Measurements from ENCODE around the gene CCNQ.

The CCNQ gene

GRCh38 chrX:153560466-153560865 is 38.5 kb downstream of the CCNQ start:
- Histone ChIP-seq H3K27me3 (ENCODE audit: insufficient read depth, low read length, poor library complexity) (no peaks in the 10 kb centered on the region), H4K8ac (ENCODE audit: low read depth, low read length) (no peak overlapping the region), H3K4ac (ENCODE audit: low read depth, low read length) (no peak overlapping the region), H4K5ac (ENCODE audit: low read length) (no peak overlapping the region), H2BK15ac (replicated peaks; ENCODE audit: low read depth) (no peak overlapping the region), H2BK5ac (ENCODE audit: low read length) (no peak overlapping the region), H3K23ac (ENCODE audit: low read length) (no peak overlapping the region), H3K27ac (ENCODE audit: low read depth, low read length) (no peak overlapping the region), H3K56ac (ENCODE audit: low read length) (no peak overlapping the region), H3K36me3 (ENCODE audit: control insufficient read depth, insufficient read depth, low read length) (no peaks in the 10 kb centered on the region), H2BK120ac (ENCODE audit: low read depth, low read length) (no peak overlapping the region), H3K79me1 (ENCODE audit: low read length) (no peaks in the 10 kb centered on the region), H3K4me2 (ENCODE audit: low read length) (no peak overlapping the region), H3K79me2 (ENCODE audit: control insufficient read depth, insufficient read depth, low read length) (no peaks in the 10 kb centered on the region), H3K4me3 (ENCODE audit: low read length) (no peak overlapping the region), H3K9ac (ENCODE audit: low read length) (no peak overlapping the region), H3K4me1 (ENCODE audit: control insufficient read depth, low read depth, low read length) (no peaks in the 10 kb centered on the region), H2AK5ac (ENCODE audit: low read length) (no peak overlapping the region), H3K18ac (ENCODE audit: low read length) (no peak overlapping the region)
- DNase-seq, result no peak
- WGBS (ENCODE audit: extremely low coverage, insufficient coverage, low lambda C conversion rate), result no CpG with 5 or more reads among the region's 22 CpGs

DNA sequence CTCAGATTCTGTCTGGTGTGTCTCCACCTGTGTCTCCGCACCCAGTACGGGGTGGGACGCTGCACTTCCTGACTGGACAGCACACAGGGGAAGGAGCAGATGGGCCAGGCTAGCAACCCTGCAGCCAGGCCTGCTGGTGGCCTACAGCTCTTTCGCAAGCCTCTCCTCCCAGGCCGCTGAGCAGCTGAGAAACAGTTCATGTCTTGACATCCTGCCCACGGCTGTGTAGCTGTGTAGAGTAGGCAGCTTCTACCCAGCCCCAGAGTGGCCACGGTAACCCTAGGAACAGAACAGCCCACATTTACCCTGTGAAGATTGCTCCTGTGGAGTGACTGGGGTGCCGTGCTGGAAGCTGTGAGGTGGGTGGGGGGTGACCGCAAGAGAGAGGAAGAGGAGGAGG is 38.9 kb downstream of the CCNQ start:
- no peaks in the 10 kb centered on the region for H3K79me1 ChIP-seq (ENCODE audit: low read length)
- H4K8ac ChIP-seq (ENCODE audit: low read depth, low read length), result no peak overlapping the region
- H3K56ac ChIP-seq (ENCODE audit: low read length), result no peak overlapping the region
- no peak overlapping the region for H3K4me2 ChIP-seq (ENCODE audit: low read length)
- no peak overlapping the region for H3K4me3 ChIP-seq (ENCODE audit: low read length)
- no peak overlapping the region for H3K18ac ChIP-seq (ENCODE audit: low read length)
- no peak overlapping the region for H3K9ac ChIP-seq (ENCODE audit: low read length)
- H2AK5ac ChIP-seq (ENCODE audit: low read length), result no peak overlapping the region
- H3K4ac ChIP-seq (ENCODE audit: low read depth, low read length), result no peak overlapping the region
- H4K5ac ChIP-seq (ENCODE audit: low read length), result no peak overlapping the region
- no peak overlapping the region for H3K23ac ChIP-seq (ENCODE audit: low read length)
- no peak overlapping the region for H3K27ac ChIP-seq (ENCODE audit: low read depth, low read length)
- no peak overlapping the region for H2BK5ac ChIP-seq (ENCODE audit: low read length)
- no peaks in the 10 kb centered on the region for H3K27me3 ChIP-seq (ENCODE audit: insufficient read depth, low read length, poor library complexity)
- no peak overlapping the region for H2BK120ac ChIP-seq (ENCODE audit: low read depth, low read length)
- H3K36me3 ChIP-seq (ENCODE audit: control insufficient read depth, insufficient read depth, low read length), result no peaks in the 10 kb centered on the region
- H3K79me2 ChIP-seq (ENCODE audit: control insufficient read depth, insufficient read depth, low read length), result no peaks in the 10 kb centered on the region
- WGBS (ENCODE audit: extremely low coverage, insufficient coverage, low lambda C conversion rate), result no CpG with 5 or more reads among the region's 9 CpGs
- H3K4me1 ChIP-seq (ENCODE audit: control insufficient read depth, low read depth, low read length), result no peaks in the 10 kb centered on the region
- no peak for DNase-seq
- no peak overlapping the region for H2BK15ac ChIP-seq (replicated peaks; ENCODE audit: low read depth)

- Histone ChIP-seq H3K79me1 (ENCODE audit: low read length) (no peaks in the 10 kb centered on the region), H3K4me2 (ENCODE audit: low read length) (no peak overlapping the region), H3K23ac (ENCODE audit: low read length) (no peak overlapping the region), H2BK120ac (ENCODE audit: low read depth, low read length) (no peak overlapping the region), H2AK5ac (ENCODE audit: low read length) (no peak overlapping the region), H3K36me3 (ENCODE audit: control insufficient read depth, insufficient read depth, low read length) (no peaks in the 10 kb centered on the region), H3K9ac (ENCODE audit: low read length) (no peak overlapping the region), H3K56ac (ENCODE audit: low read length) (no peak overlapping the region), H3K4me1 (ENCODE audit: control insufficient read depth, low read depth, low read length) (no peaks in the 10 kb centered on the region), H3K27me3 (ENCODE audit: insufficient read depth, low read length, poor library complexity) (no peaks in the 10 kb centered on the region), H3K27ac (ENCODE audit: low read depth, low read length) (no peak overlapping the region), H3K18ac (ENCODE audit: low read length) (no peak overlapping the region), H3K79me2 (ENCODE audit: control insufficient read depth, insufficient read depth, low read length) (no peaks in the 10 kb centered on the region), H2BK5ac (ENCODE audit: low read length) (no peak overlapping the region), H4K5ac (ENCODE audit: low read length) (no peak overlapping the region), H2BK15ac (replicated peaks; ENCODE audit: low read depth) (no peak overlapping the region), H3K4me3 (ENCODE audit: low read length) (no peak overlapping the region), H3K4ac (ENCODE audit: low read depth, low read length) (no peak overlapping the region), H4K8ac (ENCODE audit: low read depth, low read length) (no peak overlapping the region)
- no peak for DNase-seq
- WGBS (ENCODE audit: extremely low coverage, insufficient coverage, low lambda C conversion rate), result no CpG with 5 or more reads among the region's 19 CpGs
Measured at GRCh38 chrX:153557618-153558355, 41.2 kb downstream of the CCNQ start.

DNA sequence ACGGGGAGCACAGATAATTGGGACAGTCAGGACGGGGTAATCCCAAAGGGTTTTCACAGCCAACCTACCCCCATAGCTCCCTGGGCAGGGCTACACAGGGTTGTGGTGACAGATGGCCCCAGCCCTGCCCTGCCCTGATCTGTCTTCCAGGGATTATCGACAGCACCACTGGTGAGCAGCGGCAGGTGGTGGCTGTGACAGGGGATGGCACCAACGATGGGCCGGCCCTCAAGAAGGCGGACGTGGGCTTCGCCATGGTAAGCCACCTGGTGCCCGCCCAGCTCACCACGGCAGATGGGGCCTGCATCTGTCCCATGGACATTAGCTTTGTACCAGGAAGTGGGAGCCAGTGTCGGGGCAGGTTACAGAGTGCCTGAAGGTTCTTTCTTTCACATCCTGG is 42.2 kb downstream of the CCNQ start:
- H3K4me1 ChIP-seq (ENCODE audit: control insufficient read depth, low read depth, low read length), result no peaks in the 10 kb centered on the region
- no peak overlapping the region for H3K23ac ChIP-seq (ENCODE audit: low read length)
- DNase-seq, result no peak
- no peaks in the 10 kb centered on the region for H3K27me3 ChIP-seq (ENCODE audit: insufficient read depth, low read length, poor library complexity)
- H4K5ac ChIP-seq (ENCODE audit: low read length), result no peak overlapping the region
- no peak overlapping the region for H2AK5ac ChIP-seq (ENCODE audit: low read length)
- H3K36me3 ChIP-seq (ENCODE audit: control insufficient read depth, insufficient read depth, low read length), result no peaks in the 10 kb centered on the region
- no peak overlapping the region for H2BK5ac ChIP-seq (ENCODE audit: low read length)
- no peak overlapping the region for H3K27ac ChIP-seq (ENCODE audit: low read depth, low read length)
- H3K4me3 ChIP-seq (ENCODE audit: low read length), result no peak overlapping the region
- no peak overlapping the region for H3K4ac ChIP-seq (ENCODE audit: low read depth, low read length)
- no peaks in the 10 kb centered on the region for H3K79me1 ChIP-seq (ENCODE audit: low read length)
- H2BK120ac ChIP-seq (ENCODE audit: low read depth, low read length), result no peak overlapping the region
- WGBS (ENCODE audit: extremely low coverage, insufficient coverage, low lambda C conversion rate), result no CpG with 5 or more reads among the region's 12 CpGs
- H3K4me2 ChIP-seq (ENCODE audit: low read length), result no peak overlapping the region
- no peak overlapping the region for H2BK15ac ChIP-seq (replicated peaks; ENCODE audit: low read depth)
- no peaks in the 10 kb centered on the region for H3K79me2 ChIP-seq (ENCODE audit: control insufficient read depth, insufficient read depth, low read length)
- no peak overlapping the region for H3K56ac ChIP-seq (ENCODE audit: low read length)
- no peak overlapping the region for H4K8ac ChIP-seq (ENCODE audit: low read depth, low read length)
- no peak overlapping the region for H3K9ac ChIP-seq (ENCODE audit: low read length)
- H3K18ac ChIP-seq (ENCODE audit: low read length), result no peak overlapping the region

DNA sequence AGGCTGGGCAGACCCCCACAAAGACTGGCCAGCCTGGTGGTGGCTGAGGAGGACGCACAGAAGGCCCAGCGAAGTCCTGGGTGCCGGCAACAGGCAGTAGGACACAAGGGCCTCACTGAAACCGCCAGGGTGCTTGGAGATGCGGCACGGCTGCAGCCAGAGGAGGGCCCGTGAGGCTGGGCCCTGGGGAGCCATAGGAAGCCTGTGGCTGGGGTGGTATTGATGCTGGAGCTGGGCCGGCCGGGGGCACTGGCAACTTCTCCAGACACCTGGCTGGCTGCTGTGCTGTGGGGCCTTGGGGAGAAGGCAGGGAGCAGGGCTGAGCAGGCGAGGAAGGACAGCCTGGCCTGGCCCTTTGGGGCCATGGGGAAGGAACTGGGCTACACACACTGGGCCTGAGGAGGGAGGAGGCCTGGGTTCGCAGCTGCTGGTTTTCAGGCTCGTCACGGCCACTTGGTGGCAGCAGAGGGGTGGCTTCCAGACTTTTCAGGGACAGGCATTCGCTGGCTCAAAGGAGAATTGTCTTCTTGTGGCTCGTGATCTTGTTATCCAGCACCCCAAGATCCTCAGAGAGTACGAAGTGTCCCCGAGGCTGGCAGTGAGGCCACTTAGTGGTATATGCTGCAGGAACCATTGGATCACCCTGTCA is 44.3 kb downstream of the CCNQ start:
- no CpG with 5 or more reads among the region's 17 CpGs for WGBS (ENCODE audit: extremely low coverage, insufficient coverage, low lambda C conversion rate)
- DNase-seq, result peak; percentile 51

More for the DNA sequence above, 44.3 kb downstream of the CCNQ start:
- H3K27me3 ChIP-seq (ENCODE audit: insufficient read depth, low read length, poor library complexity), result no peaks in the 10 kb centered on the region
- H3K79me1 ChIP-seq (ENCODE audit: low read length), result no peaks in the 10 kb centered on the region
- no peak overlapping the region for H4K5ac ChIP-seq (ENCODE audit: low read length)
- no peak overlapping the region for H3K4me3 ChIP-seq (ENCODE audit: low read length)
- H3K9ac ChIP-seq (ENCODE audit: low read length), result no peak overlapping the region
- no peaks in the 10 kb centered on the region for H3K79me2 ChIP-seq (ENCODE audit: control insufficient read depth, insufficient read depth, low read length)
- no peak overlapping the region for H3K18ac ChIP-seq (ENCODE audit: low read length)
- H3K36me3 ChIP-seq (ENCODE audit: control insufficient read depth, insufficient read depth, low read length), result no peaks in the 10 kb centered on the region
- no peak overlapping the region for H3K56ac ChIP-seq (ENCODE audit: low read length)
- H3K23ac ChIP-seq (ENCODE audit: low read length), result no peak overlapping the region
- no peak overlapping the region for H2BK15ac ChIP-seq (replicated peaks; ENCODE audit: low read depth)
- H3K27ac ChIP-seq (ENCODE audit: low read depth, low read length), result no peak overlapping the region
- no peak overlapping the region for H2BK5ac ChIP-seq (ENCODE audit: low read length)
- no peak overlapping the region for H2BK120ac ChIP-seq (ENCODE audit: low read depth, low read length)
- no peak overlapping the region for H3K4me2 ChIP-seq (ENCODE audit: low read length)
- no peak overlapping the region for H2AK5ac ChIP-seq (ENCODE audit: low read length)
- no peak overlapping the region for H3K4ac ChIP-seq (ENCODE audit: low read depth, low read length)
- H4K8ac ChIP-seq (ENCODE audit: low read depth, low read length), result no peak overlapping the region
- H3K4me1 ChIP-seq (ENCODE audit: control insufficient read depth, low read depth, low read length), result no peaks in the 10 kb centered on the region

Measured in mesendoderm (in vitro differentiated cells).